Measurements from ENCODE around the gene AKT1S1.

DNA sequence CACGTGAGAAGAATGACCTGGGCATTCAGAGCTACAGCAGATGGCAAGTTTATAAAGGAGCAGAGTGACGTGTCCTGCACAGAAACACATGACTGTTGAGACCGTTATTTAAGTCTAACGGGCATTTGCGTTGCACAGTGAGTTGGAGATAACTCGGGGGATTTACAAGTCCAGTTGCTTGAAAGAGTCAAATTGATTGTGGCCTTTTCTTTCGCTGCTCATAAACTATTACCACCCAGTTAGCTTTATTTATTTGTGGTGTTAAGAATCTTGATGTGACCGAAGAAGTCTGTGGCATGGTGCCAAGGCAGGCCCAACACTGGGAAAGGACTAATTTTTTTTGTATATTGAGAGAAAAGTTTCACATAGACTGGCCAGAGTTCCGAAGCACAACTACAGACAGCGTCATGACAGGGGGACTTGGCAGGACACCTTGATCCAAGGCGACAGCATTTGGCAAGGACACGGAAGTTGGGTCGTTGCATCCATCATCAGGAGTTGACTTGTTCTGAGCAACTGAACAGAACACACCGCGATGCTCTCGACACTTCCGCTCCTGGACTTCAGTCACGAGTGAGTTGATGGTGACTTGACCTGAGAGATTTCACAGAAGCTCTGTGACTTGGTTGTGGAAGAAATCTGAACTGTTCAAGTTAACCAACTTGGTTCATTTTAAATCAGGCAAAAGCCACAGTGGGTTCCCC is 38.1 kb downstream of the AKT1S1 start:
- no peak for TF ChIP-seq FOXA1 (IDR thresholded peaks at IDR 0.05)
- no peak for TF ChIP-seq SP1 (IDR thresholded peaks at IDR 0.05)
- no peak for TF ChIP-seq ELF4 (IDR thresholded peaks at IDR 0.05)
- TF ChIP-seq BHLHE40 (IDR thresholded peaks at IDR 0.05; ENCODE audit: borderline replicate concordance): no peak
- no peak for TF ChIP-seq HDGF (IDR thresholded peaks at IDR 0.05; ENCODE audit: borderline replicate concordance)
- no peak for TF ChIP-seq SUZ12 (IDR thresholded peaks at IDR 0.05)
- no peak for TF ChIP-seq L3MBTL2 (conservative IDR thresholded peaks at IDR 0.05)
- TF ChIP-seq FOXM1 (IDR thresholded peaks at IDR 0.05; ENCODE audit: borderline replicate concordance): no peak
- TF ChIP-seq FOXK2 (IDR thresholded peaks at IDR 0.05): no peak
- no peak for TF ChIP-seq ZNF384 (IDR thresholded peaks at IDR 0.05)
- TF ChIP-seq, protein P1, sequence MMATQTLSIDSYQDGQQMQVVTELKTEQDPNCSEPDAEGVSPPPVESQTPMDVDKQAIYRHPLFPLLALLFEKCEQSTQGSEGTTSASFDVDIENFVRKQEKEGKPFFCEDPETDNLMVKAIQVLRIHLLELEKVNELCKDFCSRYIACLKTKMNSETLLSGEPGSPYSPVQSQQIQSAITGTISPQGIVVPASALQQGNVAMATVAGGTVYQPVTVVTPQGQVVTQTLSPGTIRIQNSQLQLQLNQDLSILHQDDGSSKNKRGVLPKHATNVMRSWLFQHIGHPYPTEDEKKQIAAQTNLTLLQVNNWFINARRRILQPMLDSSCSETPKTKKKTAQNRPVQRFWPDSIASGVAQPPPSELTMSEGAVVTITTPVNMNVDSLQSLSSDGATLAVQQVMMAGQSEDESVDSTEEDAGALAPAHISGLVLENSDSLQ (IDR thresholded peaks at IDR 0.05): no peak

All from HEK293T (cell line).